Measurements from ENCODE around the gene TMCC1.
"Not testable (repeated sequence)": the region's sequence is repeated elsewhere in the genome, so short reads cannot be mapped to it uniquely, and the experiment has no call there.

TMCC1 gene

GRCh38 chr3:129835198-129835597, 58.3 kb downstream of the TMCC1 start:
- DNase-seq (ENCODE audit: low spot score) = no peak

DNA sequence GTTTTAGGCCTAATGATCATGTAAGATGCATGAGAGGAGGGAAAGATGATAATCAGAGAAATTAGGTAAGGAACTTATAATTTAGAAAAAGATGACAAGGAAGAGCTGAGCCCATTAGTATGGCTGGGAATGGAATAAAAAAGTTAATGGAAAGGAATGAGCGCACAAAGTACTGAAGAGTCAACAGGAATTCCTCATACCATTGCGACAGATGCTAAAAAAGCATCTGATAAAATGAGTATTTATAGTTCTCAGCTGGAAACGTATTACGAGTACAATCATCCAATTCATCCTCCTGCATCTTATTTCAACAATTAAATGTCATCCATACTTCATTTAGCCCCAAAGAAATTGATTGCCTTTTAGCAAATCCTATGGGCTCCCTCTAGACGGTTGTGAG, 58.9 kb downstream of the TMCC1 start:
- DNase-seq (ENCODE audit: low spot score) = no peak

DNA sequence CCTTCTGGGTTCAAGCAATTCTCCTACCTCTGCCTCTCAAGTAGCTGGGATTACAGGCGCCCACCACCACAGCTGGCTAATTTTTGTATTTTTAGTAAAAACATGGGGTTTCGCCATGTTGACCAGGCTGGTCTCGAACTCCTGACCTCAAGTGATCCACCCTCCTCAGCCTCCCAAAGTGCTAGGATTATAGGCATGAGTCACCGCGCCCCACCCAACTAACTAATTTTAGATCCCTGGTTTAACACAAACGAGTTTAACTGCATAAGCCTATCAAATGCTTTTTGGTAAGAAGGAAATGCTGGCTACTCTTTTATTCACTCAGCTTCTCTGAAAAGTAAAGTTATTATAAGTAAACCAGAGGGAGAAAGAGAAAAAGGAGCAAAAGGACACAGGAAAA, 61.6 kb downstream of the TMCC1 start:
- not testable (repeated sequence) for DNase-seq (ENCODE audit: low spot score)

DNA sequence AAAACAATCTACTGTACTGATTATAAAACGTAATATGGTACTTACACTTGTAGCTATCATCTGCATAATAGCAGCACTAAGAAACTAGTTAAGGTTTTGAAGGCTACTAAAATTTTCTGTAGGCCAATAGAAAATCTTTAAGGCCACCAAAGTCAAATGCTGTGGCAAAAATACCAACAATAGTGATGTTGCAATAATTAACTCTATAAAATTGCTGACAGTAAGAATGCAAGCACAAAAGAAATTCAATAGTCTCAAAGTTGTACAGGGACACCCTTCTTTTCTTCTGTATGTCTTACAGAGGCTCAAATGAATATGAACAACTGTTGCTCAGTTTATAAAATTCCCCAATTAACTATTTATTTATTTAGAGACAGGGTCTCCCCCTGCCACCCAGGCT, 62.0 kb downstream of the TMCC1 start:
- DNase-seq (ENCODE audit: low spot score) = no peak

- peak; percentile 14 for DNase-seq (ENCODE audit: low spot score)
Measured at GRCh38 chr3:129829640-129830039, 63.9 kb downstream of the TMCC1 start.

DNA sequence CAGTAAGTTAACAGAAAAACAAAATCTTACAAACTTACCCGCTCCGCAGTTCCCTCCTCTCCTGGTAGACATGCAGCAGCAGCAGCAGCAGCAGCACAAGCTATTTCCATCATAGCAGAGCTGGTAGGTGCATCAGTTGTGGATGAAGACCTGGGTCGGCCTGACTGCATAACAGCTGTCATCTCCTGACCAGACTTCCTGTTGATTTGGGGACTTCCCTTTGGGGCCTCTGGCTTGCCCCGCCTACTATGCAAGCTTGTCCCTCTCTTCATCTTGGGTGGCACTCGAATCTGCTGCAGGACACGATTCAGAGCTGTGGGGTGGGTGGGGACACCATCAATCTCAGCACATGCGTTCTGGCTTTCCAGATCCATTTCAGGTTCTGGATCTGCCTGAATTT, 65.7 kb downstream of the TMCC1 start:
- no peak for DNase-seq (ENCODE audit: low spot score)

DNA sequence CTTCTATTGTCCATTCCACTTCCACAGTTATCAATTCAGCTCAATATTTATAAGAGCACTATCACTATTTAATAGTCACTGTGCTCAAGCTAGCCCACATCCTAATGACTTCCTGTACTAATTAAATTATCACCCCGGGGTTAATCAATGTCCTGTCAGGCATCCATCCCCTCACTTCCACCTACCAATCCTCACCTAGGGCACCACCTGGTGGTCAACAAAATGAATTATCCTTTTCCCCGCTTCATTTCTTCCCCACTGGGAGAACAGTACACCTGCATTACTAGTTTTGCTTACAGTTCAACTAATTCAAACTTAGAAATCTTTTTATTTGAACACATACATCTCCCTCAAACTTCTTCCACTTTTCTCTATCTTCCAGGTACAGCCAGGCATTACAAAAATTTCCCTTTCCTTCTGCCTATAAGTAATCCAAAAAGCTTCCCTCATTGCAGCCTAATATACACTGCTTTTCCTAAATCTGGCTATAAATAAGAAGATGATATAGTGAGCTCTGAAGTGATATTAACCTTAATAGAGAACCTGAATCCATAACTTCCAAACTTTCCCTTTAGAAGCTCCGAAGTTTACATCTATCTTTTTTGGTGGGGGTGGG, 68.5 kb downstream of the TMCC1 start:
- peak; percentile 23 for DNase-seq (ENCODE audit: low spot score)

DNA sequence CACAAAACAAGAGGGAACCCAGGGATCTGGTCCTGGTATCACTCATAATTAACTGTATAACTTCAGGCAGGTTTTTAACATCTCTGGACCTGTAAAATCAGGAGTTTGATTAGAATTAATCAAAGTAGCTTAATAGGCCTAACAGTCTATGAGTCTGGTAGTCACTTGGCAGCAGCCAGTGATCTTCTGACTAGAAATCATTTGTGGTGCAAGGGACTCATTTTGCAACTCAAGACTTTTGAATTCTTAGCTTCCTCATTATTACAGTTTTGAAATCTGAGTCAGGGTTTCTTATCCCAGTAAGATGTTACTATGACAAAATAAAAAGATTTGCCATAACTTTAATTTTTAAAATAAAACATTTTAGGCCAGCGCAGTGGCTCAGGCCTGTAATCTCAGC, 70.8 kb downstream of the TMCC1 start:
- no peak for DNase-seq (ENCODE audit: low spot score)

DNA sequence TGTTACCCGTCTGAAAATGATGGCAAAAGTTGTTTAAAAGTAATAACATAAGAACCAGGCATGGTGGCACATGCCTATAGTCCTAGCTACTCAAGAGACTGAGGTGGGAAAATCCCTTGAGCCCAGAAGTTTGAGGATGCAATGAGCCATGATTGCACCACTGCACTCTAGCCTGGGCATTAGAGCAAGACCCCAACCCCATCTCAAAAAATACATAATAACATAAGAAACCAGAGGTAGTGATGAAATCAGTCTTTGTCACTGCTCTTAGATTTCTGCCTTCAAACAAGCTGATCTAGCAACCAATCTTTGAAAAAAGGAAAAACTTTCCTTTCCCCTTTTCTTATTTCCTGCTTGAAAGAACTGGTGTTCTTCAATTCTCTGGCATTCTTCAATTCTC, 71.3 kb downstream of the TMCC1 start:
- DNase-seq (ENCODE audit: low spot score) = no peak

DNA sequence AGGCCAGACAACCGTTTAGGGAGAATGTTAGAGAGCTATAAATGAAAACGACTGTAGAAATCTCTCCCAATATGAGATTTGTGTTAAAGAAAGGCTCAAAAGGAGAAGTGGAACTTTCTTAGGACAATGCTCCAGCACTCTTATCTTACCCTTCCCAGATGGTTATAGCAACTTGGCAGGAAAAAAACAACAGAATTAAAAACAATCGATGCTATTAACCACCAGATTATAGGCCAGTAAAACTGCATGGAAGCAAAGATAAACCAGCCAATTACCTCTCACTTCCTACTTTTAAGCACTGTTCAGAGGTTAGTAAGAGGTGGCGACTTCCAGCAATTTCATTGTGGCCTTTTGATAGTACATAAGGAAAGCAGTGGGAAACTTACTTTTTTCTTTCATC, 72.9 kb downstream of the TMCC1 start:
- no peak for DNase-seq (ENCODE audit: low spot score)

DNA sequence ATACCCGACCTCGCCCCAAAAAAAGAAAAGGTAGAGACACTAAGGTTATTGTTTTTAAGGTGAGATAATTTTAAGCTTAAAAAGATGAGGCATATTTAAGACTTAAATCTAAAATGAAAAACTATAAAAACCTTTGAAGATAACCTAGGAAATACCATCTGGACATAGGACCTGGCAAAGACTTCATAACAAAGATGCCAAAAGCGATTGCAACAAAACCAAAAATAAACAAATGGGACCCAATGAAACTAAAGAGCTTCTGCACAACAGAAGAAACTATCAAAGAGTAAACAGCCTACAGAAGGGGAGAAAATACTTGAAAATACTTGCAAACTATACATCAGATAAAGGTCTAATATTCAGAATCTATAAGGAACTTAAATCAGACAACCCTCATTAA, 80.9 kb downstream of the TMCC1 start:
- no peak for DNase-seq (ENCODE audit: low spot score)

DNA sequence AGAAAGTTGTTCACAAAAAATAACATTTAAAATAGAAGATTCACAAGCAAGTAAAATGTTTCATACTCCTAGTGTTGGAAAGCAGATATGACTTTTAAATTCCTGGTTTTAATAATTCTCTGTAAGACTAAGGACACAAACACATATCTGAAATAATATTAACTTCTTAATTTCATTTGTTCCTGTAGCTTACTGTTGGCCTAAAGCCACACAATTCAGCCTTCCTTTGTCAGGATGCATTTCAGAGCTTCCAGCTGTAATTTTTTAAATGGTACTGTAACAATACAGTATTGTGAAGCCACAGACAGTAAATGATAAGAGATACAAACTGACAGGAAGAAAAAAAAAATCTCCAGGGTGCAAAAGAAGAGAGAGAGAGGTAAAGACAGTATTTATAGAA, 84.2 kb downstream of the TMCC1 start:
- no peak for DNase-seq (ENCODE audit: low spot score)

GRCh38 chr3:129796146-129796545, 97.4 kb downstream of the TMCC1 start:
- DNase-seq (ENCODE audit: low spot score) = no peak

- no peak for DNase-seq (ENCODE audit: low spot score)
Measured at GRCh38 chr3:129795186-129796010, 98.1 kb downstream of the TMCC1 start.

DNA sequence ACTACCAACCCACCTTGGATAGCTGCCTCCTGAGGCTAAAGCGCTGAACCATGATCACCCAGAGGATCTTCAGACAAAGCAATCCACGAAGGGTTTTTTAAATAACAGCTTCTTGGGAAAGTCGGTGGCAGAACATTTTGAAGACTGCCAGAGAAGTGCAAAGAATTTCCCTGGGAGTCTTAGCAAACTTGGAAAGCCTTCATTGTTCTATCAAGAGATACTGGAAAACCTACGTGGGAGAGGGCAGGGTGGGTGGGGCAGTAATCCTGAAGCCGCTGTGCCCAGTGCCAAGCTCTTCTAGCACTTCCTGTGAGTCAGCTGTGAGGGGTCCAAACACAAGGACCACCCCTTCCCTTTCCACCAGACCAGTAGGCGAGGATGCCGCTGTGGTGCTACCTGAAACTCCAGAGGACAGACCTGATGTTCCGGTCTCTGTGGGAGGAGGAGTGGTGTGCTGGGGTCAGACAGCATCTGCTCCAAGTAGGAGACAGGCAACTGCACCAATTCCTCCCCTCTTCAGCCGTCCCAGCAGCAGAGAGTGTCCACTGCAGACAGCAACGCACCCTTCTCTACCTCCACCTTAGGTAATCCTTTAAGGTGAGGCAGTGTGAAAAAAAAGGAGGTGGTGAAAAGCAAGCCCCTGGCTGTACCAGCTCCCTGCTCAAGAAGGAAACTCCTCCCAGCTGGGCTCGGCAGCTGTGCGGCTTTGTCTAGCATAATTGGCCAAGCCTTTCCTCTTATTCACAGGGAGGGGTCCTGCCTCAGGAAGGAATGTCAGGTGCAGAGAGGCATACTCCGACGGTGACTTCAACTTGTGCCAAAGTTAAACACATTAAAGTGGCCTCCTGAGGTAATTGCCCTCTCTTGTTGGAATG, 99.0 kb downstream of the TMCC1 start:
- DNase-seq (ENCODE audit: low spot score) = peak; percentile 29

- DNase-seq (ENCODE audit: low spot score) = no peak
Measured at GRCh38 chr3:129793942-129794310, 99.6 kb downstream of the TMCC1 start.

- no peak for DNase-seq (ENCODE audit: low spot score)
Measured at GRCh38 chr3:129793319-129793718, 100.2 kb downstream of the TMCC1 start.

DNA sequence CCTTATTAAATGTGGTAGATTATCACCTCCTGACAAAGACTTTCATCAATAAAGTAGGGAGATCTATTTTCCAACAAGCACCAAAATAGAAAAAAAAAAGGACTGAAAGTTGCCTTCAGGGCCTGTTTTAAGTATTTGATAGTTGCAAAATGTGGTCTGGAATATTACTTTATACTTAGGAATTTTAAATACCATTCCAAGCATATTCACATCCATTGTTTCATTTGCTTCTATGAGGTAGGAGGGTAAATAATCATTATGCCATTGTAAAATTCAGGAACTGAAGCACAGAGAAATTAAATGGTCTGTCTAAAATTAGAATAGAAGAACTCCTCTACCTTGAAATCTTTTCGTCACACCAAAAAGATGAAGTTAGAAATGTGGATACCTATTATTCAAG, 110.0 kb downstream of the TMCC1 start:
- DNase-seq (ENCODE audit: low spot score) = no peak

- DNase-seq (ENCODE audit: low spot score) = no peak
Measured at GRCh38 chr3:129778871-129779270, 114.6 kb downstream of the TMCC1 start.

DNA sequence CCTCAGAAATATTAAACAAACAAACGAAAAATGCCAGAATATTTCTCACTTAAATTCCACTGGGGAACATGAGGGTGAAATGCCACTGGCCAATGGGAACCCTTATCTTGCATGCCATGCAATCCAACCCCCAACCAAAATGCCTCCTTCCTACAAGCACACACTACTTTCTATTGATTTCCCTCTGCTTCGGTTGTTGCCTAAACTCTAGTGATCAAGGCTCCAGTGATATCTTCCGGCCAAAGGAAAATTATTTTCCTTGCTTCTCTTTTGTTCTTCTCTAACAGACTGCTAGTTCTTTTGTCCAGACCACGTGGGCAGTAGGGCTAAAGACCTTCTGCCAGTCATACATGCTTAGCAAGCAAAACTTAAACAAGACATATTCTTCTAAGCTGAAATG, 115.7 kb downstream of the TMCC1 start:
- no peak for DNase-seq (ENCODE audit: low spot score)

GRCh38 chr3:129775870-129776269, 117.6 kb downstream of the TMCC1 start:
- DNase-seq (ENCODE audit: low spot score) = no peak

GRCh38 chr3:129773691-129774663, 119.5 kb downstream of the TMCC1 start:
- no peak for DNase-seq (ENCODE audit: low spot score)
